Measurements from ENCODE around the gene ST7. TPM values are rescaled to one million over a fixed set of nuclear protein-coding genes. Genes with fewer than 3 reads are reported as not detected.

The ST7 gene
- total RNA-seq, 1 experiment from 2014 or later = 9.7 TPM

DNA sequence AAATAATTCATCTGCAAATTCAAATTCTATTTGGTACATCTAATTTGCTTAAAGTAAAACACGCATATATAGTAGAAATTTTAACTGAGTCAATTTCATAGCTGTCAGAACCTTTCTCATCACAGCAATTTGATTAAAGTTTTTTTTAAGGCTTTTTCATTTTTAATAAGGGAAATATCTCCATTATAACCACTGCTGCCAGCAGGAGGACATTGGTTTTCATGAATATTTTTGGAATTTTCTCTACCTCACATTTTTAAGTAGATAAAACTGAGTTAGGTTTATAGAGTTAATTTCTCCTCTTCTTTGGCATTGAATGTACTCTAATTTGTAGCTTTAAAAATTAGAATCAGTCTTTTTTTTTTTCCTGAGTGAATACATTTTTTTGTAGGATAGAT, 82.2 kb downstream of the ST7 start:
- H3K27me3 ChIP-seq (ENCODE audit: control insufficient read depth, insufficient read depth, low read length) = no peaks in the 10 kb centered on the region
- H3K36me3 ChIP-seq (replicated peaks; ENCODE audit: control insufficient read depth, insufficient read depth, low read length) = no peaks in the 10 kb centered on the region
- no peak overlapping the region for H3K4me3 ChIP-seq (ENCODE audit: insufficient read depth, low read depth, low read length)
- no peak for DNase-seq

DNA sequence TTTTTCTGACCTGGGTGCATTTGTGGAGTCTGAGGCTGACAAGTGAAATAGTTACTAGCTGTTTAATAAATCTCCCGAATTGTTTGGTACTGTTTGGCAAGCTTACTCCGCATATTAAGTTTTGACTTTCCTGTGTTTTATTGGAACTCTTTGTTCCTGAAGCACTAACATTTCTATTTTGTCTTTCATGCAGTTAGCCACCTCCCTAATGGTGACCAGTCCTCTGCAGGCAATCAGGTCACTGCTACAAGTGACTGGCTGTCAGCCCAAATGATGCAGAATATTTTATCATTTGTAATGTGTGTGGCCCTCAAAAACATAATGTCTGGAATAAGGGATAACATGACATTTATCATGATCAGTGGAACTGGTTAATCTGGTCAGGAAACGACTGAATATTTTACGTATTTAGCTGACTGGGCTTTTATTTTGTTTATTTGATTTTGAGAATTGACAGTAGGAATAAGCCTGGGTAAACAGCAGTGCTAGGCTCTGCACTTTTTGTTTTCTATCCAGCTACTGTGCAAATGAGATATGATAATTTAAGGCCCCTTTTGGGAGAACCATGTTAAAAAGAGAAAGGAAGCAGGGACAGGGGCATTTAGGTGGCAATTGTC, 82.9 kb downstream of the ST7 start:
- DNase-seq = no peak
- Histone ChIP-seq H3K4me3 (ENCODE audit: insufficient read depth, low read depth, low read length) (no peak overlapping the region), H3K27me3 (ENCODE audit: control insufficient read depth, insufficient read depth, low read length) (no peaks in the 10 kb centered on the region)

DNA sequence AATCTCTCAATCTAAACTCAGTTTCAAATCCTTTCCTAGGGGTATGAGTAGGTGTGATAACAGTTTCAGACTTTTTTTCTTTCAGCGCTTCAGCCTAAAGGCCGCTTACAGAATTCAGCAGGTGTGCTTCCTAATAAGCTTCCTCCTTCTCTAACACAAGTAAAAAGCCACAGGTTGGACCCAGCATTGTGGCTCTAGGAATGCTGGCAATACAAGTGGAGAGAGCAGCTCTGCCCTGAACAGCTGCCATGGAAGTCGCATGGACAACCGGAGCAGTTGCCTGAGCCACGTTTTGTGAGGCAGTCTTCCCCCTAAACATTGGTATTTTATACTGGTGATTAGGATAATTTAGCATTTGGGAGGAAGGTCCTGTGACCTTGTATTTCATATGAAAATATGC, 83.5 kb downstream of the ST7 start:
- no peak for DNase-seq
- H3K36me3 ChIP-seq (replicated peaks; ENCODE audit: control insufficient read depth, insufficient read depth, low read length) = no peaks in the 10 kb centered on the region
- no peaks in the 10 kb centered on the region for H3K27me3 ChIP-seq (ENCODE audit: control insufficient read depth, insufficient read depth, low read length)
- no peak overlapping the region for H3K4me3 ChIP-seq (ENCODE audit: insufficient read depth, low read depth, low read length)

More for the DNA sequence above, 82.9 kb downstream of the ST7 start:
- H3K36me3 ChIP-seq (replicated peaks; ENCODE audit: control insufficient read depth, insufficient read depth, low read length) = no peaks in the 10 kb centered on the region

DNA sequence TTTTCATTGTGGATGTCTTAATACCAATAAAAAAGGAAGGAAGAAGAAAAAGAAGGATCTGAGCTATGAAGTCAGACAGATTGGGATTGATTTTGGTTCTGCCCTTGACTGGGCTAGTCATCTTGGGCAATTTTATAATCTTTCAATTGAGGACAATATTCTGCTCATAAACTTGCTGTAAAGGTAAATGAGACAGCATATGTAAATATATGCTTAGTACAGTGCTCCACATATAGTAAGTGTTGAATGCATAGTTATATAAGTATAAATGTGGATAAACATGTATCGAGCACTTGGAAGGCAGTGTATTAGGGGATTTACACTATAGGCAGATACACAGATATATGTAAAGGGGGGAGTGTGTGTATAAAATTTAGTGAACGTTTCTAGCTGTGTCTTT, 85.1 kb downstream of the ST7 start:
- no peak overlapping the region for H3K4me3 ChIP-seq (ENCODE audit: insufficient read depth, low read depth, low read length)
- H3K27me3 ChIP-seq (ENCODE audit: control insufficient read depth, insufficient read depth, low read length) = no peaks in the 10 kb centered on the region
- DNase-seq = no peak
- H3K36me3 ChIP-seq (replicated peaks; ENCODE audit: control insufficient read depth, insufficient read depth, low read length) = no peaks in the 10 kb centered on the region

DNA sequence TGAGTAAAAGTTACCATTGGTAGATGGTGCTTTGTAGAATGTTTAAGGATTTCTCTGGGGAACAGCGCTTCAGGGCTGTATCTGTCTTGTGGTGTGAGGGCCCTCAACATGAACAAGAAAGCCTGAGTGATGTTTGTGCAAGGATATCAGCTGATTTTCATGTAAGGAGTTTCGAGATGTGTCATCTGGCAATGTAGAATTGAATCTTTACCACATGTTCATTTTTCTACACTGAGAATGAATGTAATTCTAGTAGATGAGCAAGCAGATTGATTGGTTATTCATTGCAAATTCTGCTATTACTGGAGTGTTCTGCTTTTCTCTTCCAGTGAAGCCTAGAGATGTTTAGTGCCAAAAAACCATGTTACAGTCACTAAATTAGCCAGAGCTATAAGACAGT, 87.7 kb downstream of the ST7 start:
- Histone ChIP-seq H3K36me3 (replicated peaks; ENCODE audit: control insufficient read depth, insufficient read depth, low read length) (no peaks in the 10 kb centered on the region), H3K4me3 (ENCODE audit: insufficient read depth, low read depth, low read length) (no peak overlapping the region), H3K27me3 (ENCODE audit: control insufficient read depth, insufficient read depth, low read length) (no peaks in the 10 kb centered on the region)
- no peak for DNase-seq

DNA sequence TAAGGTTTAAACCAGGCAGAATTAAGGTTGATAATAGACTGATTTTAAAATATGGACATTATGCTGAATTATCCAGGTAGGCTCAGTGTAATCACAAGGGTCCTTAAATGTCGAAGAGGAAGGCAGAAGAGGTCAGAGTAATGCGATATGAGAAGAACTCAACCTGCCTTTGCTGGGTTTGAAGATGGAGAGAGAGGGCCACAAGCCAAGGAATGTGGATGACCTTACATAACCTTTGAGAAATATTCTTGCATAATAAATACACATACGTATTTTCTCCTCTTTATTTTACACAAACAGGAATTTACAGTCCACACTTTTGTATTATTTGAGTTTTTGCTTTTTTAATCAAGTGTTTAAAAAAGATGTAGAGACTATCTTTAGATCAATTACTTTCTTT, 88.5 kb downstream of the ST7 start:
- H3K4me3 ChIP-seq (ENCODE audit: insufficient read depth, low read depth, low read length) = no peak overlapping the region
- H3K36me3 ChIP-seq (replicated peaks; ENCODE audit: control insufficient read depth, insufficient read depth, low read length) = no peaks in the 10 kb centered on the region
- no peak for DNase-seq
- H3K27me3 ChIP-seq (ENCODE audit: control insufficient read depth, insufficient read depth, low read length) = no peaks in the 10 kb centered on the region

DNA sequence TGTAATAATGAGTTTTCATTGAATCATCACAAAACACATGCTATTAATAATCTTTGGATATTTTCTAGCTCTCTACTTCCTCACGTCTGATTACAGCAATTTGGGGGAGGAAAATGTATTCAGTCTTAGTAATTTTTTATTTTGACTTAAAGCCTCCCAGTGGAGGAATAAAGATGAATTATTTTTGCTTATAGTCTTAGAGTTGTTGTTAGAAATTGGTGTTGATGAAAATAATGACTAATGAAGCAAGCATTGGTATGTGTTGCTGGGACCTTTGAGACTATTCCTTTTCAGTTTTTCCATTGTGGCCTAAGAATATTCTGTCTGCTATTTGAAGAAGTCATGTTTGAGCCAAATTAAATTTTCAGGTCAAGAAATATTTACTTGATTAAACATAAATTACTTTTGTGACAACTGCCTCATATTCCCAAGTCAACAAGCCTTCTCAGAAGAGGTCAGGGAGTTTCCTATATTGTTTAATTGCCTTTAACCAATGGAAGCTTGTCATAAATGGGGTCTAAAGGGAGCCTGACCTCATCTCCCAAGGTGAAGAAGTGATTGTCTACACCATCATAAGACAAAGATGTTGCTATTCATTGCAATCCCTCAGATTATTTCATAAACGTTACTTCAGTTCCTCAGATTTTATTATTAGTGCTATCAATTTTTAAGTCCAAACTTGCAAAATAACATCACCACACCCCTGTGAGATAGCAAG, 90.0 kb downstream of the ST7 start:
- no peak for DNase-seq
- Histone ChIP-seq H3K27me3 (ENCODE audit: control insufficient read depth, insufficient read depth, low read length) (no peaks in the 10 kb centered on the region), H3K4me3 (ENCODE audit: insufficient read depth, low read depth, low read length) (no peak overlapping the region), H3K36me3 (replicated peaks; ENCODE audit: control insufficient read depth, insufficient read depth, low read length) (no peaks in the 10 kb centered on the region)

DNA sequence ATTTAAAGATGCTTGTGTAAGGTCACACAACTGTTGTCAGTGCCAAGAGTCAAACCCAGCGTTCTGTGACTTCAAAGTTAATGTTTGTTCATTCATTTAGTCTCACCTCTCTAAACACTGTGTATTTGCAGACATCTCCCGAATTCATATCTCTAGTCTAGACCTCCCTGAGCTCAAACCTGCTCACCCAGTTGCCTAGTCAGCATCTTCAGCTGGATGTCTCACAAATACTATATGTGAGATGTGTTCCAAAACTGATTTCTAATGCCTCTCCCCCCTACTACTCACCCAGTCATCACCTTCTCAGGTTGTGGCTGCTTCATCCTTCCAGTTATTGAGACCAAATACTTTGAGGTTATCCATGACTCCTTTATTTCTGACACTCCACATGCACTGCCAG, 91.4 kb downstream of the ST7 start:
- H3K27me3 ChIP-seq (ENCODE audit: control insufficient read depth, insufficient read depth, low read length) = no peaks in the 10 kb centered on the region
- no peak overlapping the region for H3K4me3 ChIP-seq (ENCODE audit: insufficient read depth, low read depth, low read length)
- DNase-seq = no peak
- H3K36me3 ChIP-seq (replicated peaks; ENCODE audit: control insufficient read depth, insufficient read depth, low read length) = no peaks in the 10 kb centered on the region

DNA sequence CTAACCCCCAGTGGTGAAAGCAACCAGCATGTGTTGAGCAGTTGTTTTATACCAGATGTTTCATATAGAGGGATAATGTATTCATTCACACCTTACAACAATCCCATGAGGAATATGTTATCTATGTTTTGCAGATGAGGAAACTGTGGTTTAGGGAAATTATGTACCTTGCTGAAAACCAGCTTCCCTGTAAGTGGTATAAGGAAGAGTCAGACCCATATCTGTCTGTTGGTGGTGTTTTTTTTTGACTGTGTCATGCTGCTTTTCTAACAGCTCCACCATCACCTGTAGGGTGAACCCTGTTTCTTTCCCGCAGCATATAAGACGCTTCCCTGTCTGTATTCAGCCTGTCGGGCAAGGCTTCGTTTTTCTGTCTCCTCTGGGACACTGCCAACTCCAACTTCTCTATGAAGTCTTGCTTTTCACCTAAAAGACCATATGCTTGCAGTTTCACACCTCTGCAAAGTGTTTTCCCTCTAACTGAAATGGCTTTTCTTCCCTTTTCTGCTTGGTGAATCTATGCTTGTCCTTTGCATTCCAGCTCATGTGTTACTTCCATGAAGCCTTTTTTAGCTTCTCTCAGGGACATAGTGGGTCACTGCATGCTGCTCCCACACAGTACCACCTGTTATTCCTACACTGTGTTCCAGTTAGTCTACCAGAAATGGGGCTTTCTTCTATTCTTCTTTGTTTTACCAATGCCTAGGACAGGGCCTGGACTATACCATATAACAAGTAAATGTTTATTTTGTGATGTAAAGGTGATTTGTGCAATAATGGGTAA, 92.8 kb downstream of the ST7 start:
- H3K36me3 ChIP-seq (replicated peaks; ENCODE audit: control insufficient read depth, insufficient read depth, low read length) = no peaks in the 10 kb centered on the region
- DNase-seq = no peak
- H3K27me3 ChIP-seq (ENCODE audit: control insufficient read depth, insufficient read depth, low read length) = no peaks in the 10 kb centered on the region
- H3K4me3 ChIP-seq (ENCODE audit: insufficient read depth, low read depth, low read length) = no peak overlapping the region

DNA sequence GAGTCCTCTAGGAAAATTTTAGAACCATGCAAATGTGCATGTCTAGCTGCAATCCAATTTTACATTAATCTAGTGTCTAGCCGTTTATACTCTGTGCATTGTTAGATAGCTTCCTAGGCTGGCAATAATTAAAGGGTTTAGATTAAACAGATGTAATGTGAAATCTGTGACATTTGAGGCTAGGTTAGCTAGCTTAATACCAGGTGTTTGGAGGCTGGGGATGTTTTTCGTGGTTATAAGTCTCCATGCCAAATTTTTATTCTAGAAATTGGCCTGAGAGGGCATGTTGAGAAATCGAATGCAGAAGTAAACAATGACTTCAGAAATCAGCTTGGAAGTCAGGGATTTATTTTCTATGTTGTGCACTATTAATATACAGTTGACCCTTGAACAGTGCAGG, 94.2 kb downstream of the ST7 start:
- no peaks in the 10 kb centered on the region for H3K36me3 ChIP-seq (replicated peaks; ENCODE audit: control insufficient read depth, insufficient read depth, low read length)
- no peak overlapping the region for H3K4me3 ChIP-seq (ENCODE audit: insufficient read depth, low read depth, low read length)
- no peak for DNase-seq
- H3K27me3 ChIP-seq (ENCODE audit: control insufficient read depth, insufficient read depth, low read length) = no peaks in the 10 kb centered on the region

DNA sequence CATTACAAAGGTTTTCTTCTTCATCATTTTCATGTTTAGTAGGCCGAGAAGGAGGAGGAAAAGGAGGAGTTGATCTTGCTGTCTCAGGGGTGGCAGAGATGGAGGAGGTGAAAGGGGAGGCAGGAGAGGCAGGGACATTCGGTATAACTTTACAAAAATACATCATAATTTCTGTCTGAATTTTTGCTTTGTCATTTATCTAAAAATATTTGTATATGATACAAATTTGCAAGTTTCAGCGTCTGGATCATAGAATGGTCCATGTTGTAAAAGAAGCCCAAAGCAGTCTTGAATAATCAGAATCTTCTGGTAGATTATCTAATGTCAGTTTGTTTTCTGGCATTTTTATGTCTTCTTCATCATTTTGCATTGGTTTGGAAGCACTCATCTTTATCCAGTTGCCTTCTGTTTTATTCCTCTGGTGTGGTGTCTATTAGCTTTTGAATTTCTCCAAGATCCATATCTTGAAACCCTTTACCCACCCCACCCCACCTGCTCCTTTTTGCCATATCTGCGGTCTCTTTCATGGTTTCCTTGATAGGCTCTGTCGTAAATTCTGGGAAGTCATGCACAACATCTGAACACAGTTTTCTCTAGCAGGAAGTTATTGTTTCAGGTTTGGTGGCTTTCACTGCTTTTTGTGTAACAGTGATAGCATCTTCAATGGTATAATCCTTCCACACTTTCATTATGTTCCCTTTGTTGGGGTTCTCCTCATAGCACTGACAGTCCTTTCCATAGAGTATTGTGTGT, 95.0 kb downstream of the ST7 start:
- H3K36me3 ChIP-seq (replicated peaks; ENCODE audit: control insufficient read depth, insufficient read depth, low read length) = no peaks in the 10 kb centered on the region
- H3K4me3 ChIP-seq (ENCODE audit: insufficient read depth, low read depth, low read length) = no peak overlapping the region
- no peak for DNase-seq
- no peaks in the 10 kb centered on the region for H3K27me3 ChIP-seq (ENCODE audit: control insufficient read depth, insufficient read depth, low read length)

DNA sequence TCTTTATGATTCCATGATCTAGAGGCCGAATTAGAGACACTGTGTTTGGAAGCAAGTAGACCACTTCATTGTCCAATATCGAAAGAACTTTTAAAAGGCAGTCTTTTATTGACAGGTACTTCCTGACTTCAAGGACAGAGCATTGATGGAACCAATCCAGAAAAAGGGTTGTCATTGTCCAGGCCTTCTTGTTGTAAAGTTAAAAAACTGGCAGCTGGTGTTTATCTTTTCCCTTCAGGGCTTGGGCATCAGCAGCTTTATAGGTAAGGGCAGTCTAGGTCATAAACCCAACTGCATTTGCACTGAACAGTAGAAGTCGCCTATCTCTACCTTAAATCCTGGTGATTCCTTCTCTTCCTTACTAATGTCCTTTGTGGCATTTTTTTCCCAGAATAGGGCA, 95.6 kb downstream of the ST7 start:
- Histone ChIP-seq H3K36me3 (replicated peaks; ENCODE audit: control insufficient read depth, insufficient read depth, low read length) (no peaks in the 10 kb centered on the region), H3K4me3 (ENCODE audit: insufficient read depth, low read depth, low read length) (no peak overlapping the region), H3K27me3 (ENCODE audit: control insufficient read depth, insufficient read depth, low read length) (no peaks in the 10 kb centered on the region)
- no peak for DNase-seq

DNA sequence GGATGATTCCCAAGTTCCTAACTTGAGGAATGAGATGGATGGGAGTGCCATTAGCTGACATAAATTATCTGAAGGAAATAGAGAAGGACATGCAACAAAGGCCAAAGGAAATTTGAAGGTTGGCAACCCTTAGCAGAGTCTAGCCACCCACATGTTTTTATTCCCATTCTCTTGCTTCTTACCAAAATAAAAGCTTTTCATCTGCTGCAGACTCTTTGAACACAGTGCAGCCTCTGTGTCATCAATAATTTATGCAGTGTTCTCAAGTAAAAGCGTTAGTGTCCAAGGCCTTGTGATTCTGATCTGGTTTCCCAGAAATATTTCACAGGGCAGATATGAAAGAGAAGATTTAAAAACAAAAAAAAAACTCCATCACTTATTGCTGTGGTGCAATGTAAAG, 98.5 kb downstream of the ST7 start:
- no peaks in the 10 kb centered on the region for H3K27me3 ChIP-seq (ENCODE audit: control insufficient read depth, insufficient read depth, low read length)
- no peaks in the 10 kb centered on the region for H3K36me3 ChIP-seq (replicated peaks; ENCODE audit: control insufficient read depth, insufficient read depth, low read length)
- no peak overlapping the region for H3K4me3 ChIP-seq (ENCODE audit: insufficient read depth, low read depth, low read length)
- DNase-seq = no peak

DNA sequence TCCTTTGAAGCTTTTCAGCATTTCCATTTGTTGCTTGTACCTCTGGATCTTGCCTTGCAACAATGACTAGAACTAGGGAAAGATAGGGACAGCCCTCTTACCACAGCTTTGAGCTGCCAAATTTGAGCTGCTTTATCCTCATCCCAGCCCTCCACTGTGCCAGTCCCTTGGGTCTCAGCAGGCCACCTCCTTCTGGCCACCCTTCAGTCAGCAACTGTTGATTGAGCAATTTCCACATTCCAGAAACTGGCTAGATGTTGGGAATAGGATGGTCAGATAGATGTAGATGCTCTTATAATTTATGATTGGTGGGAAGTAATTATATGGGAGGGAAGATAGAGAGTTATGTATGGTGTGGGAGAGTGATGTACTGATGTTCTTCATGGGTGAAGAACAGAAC, 100.1 kb downstream of the ST7 start:
- Histone ChIP-seq H3K36me3 (replicated peaks; ENCODE audit: control insufficient read depth, insufficient read depth, low read length) (no peaks in the 10 kb centered on the region), H3K4me3 (ENCODE audit: insufficient read depth, low read depth, low read length) (no peak overlapping the region)

More for the DNA sequence above, 100.1 kb downstream of the ST7 start:
- no peak for DNase-seq
- no peaks in the 10 kb centered on the region for H3K27me3 ChIP-seq (ENCODE audit: control insufficient read depth, insufficient read depth, low read length)

Data from H7 (cell line).